Activated CD4-positive, alpha-beta T cell treated with anti-CD3 and anti-CD28 coated beads, Interleukin-2, amount 10 ng/mL, durations not matched to agents 7 days and 5 days (primary cell): Measurements from ENCODE around the gene ATP2B2. TPM values are rescaled to one million over a fixed set of nuclear protein-coding genes. Genes with fewer than 3 reads are reported as not detected.

Source experiments
- CTCF ChIA-PET: fragments of 350-600 bp; sonication (Branson Sonifier 250); formaldehyde crosslinking; loops from one replicate; lab custom pipeline; 2021; ENCODE audit warnings: antibody characterized with exemption; lab: Charles Lee
- POLR2A ChIA-PET: fragments of 350-600 bp; sonication (Branson Sonifier 250); formaldehyde crosslinking; loops from one replicate; lab custom pipeline; 2021; ENCODE audit warnings: antibody characterized with exemption; lab: Charles Lee
- DNase-seq: peaks from one replicate; pipeline ENCODE4 v3.0.0-alpha.2; 2020
- H3K27ac Mint-ChIP-seq: one replicate; pipeline ENCODE4 v1.8.0; 2021; ENCODE audit warnings: mild to moderate bottlenecking, moderate library complexity, mixed read lengths
- H3K27me3 Mint-ChIP-seq: one replicate; pipeline ENCODE4 v1.8.0; 2021; ENCODE audit warnings: mixed read lengths
- H3K36me3 Mint-ChIP-seq: one replicate; pipeline ENCODE4 v1.8.0; 2021; ENCODE audit warnings: low read depth, mixed read lengths
- H3K4me1 Mint-ChIP-seq: one replicate; pipeline ENCODE4 v1.8.0; 2021; ENCODE audit warnings: mixed read lengths
- H3K4me3 Mint-ChIP-seq: one replicate; pipeline ENCODE4 v1.8.0; 2021; ENCODE audit warnings: mild to moderate bottlenecking, moderate library complexity, mixed read lengths
- H3K9me3 Mint-ChIP-seq: one replicate; pipeline ENCODE4 v1.8.0; 2021; ENCODE audit warnings: mixed read lengths
- total RNA-seq, 2 experiments: library from RNA; stranded (reverse); gene quantifications; one replicate each; pipeline ENCODE4 v1.2.3, GENCODE V29; 2021

Gene ATP2B2
- total RNA-seq, 2 experiments from 2014 or later: not detected

DNA sequence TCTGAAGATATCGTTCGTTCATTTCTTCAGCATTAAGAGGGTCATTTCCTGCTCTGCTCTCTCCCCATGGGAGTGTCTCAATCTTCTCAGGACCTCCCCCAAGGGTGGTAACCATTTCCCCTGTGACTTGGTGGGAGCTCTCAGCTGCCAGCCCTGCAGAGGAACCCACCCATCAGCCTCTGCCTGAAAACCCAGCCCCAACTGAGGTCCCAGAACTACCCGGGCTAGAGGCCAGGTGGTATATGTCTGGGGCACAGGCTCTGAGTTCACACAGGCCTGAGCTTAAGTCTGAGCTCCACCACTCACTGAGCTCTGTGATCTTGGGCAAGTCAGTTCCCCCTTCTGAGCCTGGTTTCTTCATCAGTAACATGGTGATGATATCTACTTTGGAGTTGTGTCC, 10.0 kb upstream of the ATP2B2 start:
- Mint-ChIP-seq H3K4me1 (no peaks in the 10 kb centered on the region), H3K4me3 (no peak overlapping the region), H3K9me3 (no peaks in the 10 kb centered on the region), H3K27ac (no peak overlapping the region), H3K36me3 (no peaks in the 10 kb centered on the region), H3K27me3 (no peaks in the 10 kb centered on the region)
- no peak for DNase-seq
- CTCF ChIA-PET: interaction anchor here (1.5 kb wide), 1 partner anchor 223 kb away, joined by 3 read pairs; no protein-coding TSS in a partner anchor
- POLR2A ChIA-PET: no interaction called here

DNA sequence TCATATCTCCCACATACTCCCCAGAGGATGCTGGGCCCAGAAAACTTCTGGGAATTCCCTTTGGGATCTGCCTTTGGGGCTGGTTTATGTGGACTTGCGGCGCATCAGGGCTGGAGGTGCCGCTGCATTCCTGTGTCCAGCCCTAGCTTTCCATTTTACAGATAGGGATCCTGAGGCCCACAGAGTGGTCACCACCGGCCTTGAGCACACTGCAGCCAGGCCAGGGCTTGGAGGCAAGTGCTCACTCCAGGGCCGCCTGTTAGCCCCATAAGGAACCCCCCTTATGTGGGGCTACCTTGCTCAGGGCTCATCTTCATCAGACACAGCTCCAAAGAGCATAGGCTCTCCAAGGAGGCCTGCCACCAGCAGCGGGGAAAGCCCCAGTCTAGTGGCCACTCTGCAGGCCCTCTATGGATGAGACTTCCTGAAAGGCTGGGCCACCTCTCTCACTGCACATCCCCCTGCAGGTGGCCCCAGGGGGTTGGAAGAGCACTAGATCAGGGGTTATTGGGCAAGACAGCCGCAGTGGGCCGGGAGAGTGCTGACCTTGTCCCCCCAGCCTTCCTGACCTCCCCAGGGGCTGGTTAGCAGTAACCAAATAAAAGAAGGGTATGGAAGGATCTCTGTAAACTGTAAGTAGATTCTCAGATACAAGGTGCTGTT, 9.2 kb upstream of the ATP2B2 start:
- no peak for DNase-seq
- Mint-ChIP-seq H3K9me3 (no peaks in the 10 kb centered on the region), H3K4me3 (no peak overlapping the region), H3K27ac (no peak overlapping the region), H3K36me3 (no peaks in the 10 kb centered on the region), H3K27me3 (no peaks in the 10 kb centered on the region), H3K4me1 (no peaks in the 10 kb centered on the region)
- ChIA-PET POLR2A (no interaction called here), CTCF (no interaction called here)

DNA sequence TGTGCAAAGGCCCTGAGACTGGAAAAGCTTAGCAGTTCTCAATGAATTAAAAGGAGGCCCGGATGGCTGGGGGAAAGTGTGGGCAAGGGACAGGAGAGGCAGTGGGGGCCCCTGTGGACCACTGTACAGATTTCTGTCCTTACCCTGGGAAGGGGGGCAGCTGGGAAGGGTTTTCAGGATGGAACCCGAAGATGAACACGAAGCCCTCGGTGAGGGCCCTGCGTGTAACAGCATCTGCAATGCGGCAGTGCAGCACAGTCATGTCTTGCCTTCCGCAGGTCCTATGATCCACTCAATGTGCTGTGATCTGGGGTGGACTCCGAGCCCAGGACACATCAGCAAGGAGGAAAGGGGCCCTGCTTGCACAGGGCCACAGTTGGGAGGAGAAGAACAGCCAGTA, 7.9 kb upstream of the ATP2B2 start:
- H3K27me3 Mint-ChIP-seq: peaks cover 2% of the 10 kb centered on the region
- ChIA-PET POLR2A (no interaction called here), CTCF (interaction anchor here (0.5 kb wide), 1 partner anchor 225 kb away, joined by 3 read pairs; no protein-coding TSS in a partner anchor)
- DNase-seq: no peak
- H3K27ac Mint-ChIP-seq: peak overlapping the region; percentile 26
- no peaks in the 10 kb centered on the region for H3K4me1 Mint-ChIP-seq
- H3K4me3 Mint-ChIP-seq: no peak overlapping the region
- no peaks in the 10 kb centered on the region for H3K9me3 Mint-ChIP-seq
- no peaks in the 10 kb centered on the region for H3K36me3 Mint-ChIP-seq

- H3K4me3 Mint-ChIP-seq: no peak overlapping the region
- POLR2A ChIA-PET: no interaction called here
- DNase-seq: no peak
- CTCF ChIA-PET: no interaction called here
- no peaks in the 10 kb centered on the region for H3K4me1 Mint-ChIP-seq
- peaks cover 2% of the 10 kb centered on the region for H3K27me3 Mint-ChIP-seq
- H3K36me3 Mint-ChIP-seq: no peaks in the 10 kb centered on the region
- no peak overlapping the region for H3K27ac Mint-ChIP-seq
- no peaks in the 10 kb centered on the region for H3K9me3 Mint-ChIP-seq
Observed at GRCh38 chr3:10512687-10513086, 7.3 kb upstream of the ATP2B2 start.

DNA sequence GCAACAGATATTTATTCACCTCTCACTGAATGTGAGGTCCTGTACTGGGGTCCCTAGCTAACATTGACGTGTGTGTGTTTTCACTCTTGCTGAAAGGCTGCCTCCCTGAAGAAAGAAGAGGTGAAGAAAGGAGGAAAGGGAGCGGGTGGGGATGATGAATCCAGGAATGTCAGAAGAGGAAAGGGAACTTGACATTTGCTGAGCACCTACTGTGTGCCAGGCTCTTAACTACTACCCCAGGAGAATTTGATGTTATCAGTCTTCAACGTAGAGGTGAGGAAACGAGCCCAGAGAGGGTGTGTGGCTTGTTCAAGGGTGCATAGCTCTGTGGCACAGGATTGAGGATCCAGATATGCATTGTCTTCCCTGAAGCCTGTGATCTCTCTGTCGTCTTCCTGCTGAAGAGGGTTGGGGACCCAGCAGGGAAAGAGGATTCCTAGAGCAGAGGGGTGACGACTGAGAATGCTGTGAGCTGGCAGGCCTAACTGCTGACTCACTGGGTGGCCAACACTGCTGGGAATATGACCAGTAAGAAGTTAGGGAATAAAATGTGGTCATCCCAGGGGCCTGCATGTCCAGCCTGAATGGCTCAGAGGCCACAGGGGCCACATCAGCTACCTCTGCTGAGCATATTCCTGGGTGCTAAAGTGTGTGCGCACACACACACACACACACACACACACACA, 6.6 kb upstream of the ATP2B2 start:
- ChIA-PET CTCF (no interaction called here), POLR2A (no interaction called here)
- H3K36me3 Mint-ChIP-seq: no peaks in the 10 kb centered on the region
- no peak for DNase-seq
- H3K27ac Mint-ChIP-seq: peak overlapping the region; percentile 6
- H3K4me1 Mint-ChIP-seq: no peaks in the 10 kb centered on the region
- H3K4me3 Mint-ChIP-seq: no peak overlapping the region
- peaks cover 2% of the 10 kb centered on the region for H3K27me3 Mint-ChIP-seq
- no peaks in the 10 kb centered on the region for H3K9me3 Mint-ChIP-seq

DNA sequence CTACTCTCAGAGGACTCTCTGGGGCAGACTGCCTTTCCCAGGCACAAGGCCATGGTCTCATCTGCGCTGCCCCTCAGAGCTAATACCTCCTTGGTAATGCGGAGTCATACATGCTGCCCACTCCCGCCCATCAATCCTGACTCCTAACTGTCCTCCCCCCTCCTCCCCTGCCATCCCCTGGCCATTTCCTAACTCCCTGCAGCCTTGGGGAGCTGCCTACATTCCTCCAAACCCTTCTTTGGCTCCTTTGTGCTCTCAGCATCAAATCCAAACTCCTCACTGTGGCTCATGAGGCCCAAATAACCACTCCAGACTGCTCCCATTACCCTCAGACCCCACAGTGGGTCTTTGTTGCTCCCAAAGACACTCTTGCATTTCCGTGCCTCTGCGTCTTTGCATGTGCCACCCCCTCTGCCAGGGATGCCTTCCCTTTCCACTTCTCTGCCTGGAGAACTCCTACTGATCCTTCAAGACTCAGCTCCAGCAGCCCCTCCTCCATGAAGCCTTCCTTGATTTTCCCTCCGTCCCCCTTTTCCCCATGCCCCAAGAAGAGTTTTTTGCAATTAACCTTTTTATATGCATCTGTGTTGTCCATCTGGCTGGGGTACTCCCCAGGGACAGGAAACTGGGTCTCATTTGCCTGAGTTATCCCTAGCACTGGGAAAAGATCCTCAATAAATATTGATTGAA, 5.5 kb upstream of the ATP2B2 start:
- no peak for DNase-seq
- Mint-ChIP-seq H3K27ac (no peak overlapping the region), H3K4me1 (no peaks in the 10 kb centered on the region), H3K36me3 (no peaks in the 10 kb centered on the region), H3K9me3 (no peaks in the 10 kb centered on the region), H3K4me3 (no peak overlapping the region), H3K27me3 (peaks cover 3% of the 10 kb centered on the region)
- ChIA-PET CTCF (no interaction called here), POLR2A (no interaction called here)

DNA sequence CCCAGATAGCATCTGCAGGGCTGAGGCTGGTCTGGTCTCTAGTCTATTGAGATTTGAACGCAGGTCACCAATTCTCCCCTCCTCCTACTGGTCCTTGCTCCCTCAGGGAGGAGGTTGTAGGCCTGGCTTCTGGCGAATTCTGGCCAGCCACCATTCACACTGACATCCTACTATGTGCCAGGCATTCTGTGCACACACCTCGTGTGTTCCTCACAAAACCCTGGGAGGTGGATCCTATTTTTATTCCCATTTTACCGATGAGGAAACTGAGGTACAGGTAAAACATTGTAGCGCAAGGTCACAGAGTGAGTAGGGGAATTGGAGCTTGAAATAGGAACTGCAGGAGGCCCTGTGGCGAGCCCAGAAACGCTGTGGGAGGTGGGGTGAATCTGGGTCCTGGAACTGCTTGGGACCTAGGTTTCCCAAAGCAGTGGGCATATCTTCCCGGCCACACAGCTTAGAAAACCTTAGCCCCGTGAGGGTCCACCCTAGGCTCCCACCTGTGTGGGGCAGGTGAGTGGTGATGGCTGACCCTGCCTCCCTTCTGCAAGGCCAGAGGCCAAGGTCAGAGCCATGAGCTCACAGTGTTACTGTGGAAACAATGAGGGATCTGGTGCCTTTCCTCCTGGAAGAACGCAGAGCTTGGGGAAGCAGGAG, 4.8 kb upstream of the ATP2B2 start:
- POLR2A ChIA-PET: no interaction called here
- Mint-ChIP-seq H3K4me3 (no peak overlapping the region), H3K4me1 (no peaks in the 10 kb centered on the region), H3K9me3 (no peaks in the 10 kb centered on the region), H3K27me3 (peaks cover 6% of the 10 kb centered on the region), H3K27ac (no peak overlapping the region), H3K36me3 (no peaks in the 10 kb centered on the region)
- DNase-seq: no peak
- CTCF ChIA-PET: interaction anchor here (0.6 kb wide), 1 partner anchor 1955 kb away, joined by 4 read pairs; no protein-coding TSS in a partner anchor

DNA sequence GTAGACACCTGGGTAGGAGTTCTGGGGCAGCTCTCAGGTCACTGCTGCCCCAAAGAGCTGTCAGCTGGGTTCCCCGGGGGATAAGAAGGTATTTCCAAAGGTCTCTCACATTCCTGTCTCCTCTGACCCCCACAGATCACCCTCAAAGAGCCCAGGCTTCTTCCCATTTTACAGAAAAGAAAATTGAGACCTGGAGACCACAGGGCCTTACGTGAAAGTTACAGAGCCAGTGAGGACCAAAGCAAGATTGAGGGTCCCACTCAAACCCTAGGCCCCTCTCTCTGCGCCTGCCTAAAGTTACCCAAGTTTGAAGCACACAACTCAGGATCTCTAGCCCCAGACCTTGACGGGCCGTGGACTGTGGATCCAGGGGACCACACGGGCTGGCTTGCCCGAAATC, 3.9 kb upstream of the ATP2B2 start:
- no peaks in the 10 kb centered on the region for H3K9me3 Mint-ChIP-seq

GRCh38 chr3:10508619-10509260, 3.4 kb upstream of the ATP2B2 start:
- POLR2A ChIA-PET: no interaction called here

More for the DNA sequence above, 3.9 kb upstream of the ATP2B2 start:
- Mint-ChIP-seq H3K27me3 (peaks cover 12% of the 10 kb centered on the region), H3K4me1 (no peaks in the 10 kb centered on the region), H3K27ac (no peak overlapping the region), H3K4me3 (no peak overlapping the region), H3K36me3 (no peaks in the 10 kb centered on the region)
- DNase-seq: no peak
- ChIA-PET CTCF (no interaction called here), POLR2A (no interaction called here)

DNA sequence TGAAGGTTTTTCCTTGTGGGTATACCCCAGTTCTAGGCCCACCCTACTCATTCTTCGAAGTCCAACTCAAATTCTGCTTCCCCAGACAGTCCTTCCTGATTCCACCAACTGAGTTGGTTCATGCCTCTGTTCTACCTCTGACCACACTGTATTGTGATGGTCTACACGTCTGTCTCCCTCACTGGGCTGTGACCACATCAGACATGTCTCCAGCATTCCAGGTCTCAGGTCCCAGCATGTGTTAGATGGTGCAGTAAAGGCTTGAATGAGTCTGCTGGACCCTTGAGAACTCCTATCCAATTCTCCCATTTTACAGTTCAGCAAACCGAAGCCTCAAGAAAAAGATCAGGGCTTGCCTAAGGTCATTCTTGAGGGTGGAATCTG, 2.8 kb upstream of the ATP2B2 start:
- no peak for DNase-seq
- H3K36me3 Mint-ChIP-seq: no peaks in the 10 kb centered on the region
- peaks cover 17% of the 10 kb centered on the region for H3K27me3 Mint-ChIP-seq
- no peak overlapping the region for H3K4me3 Mint-ChIP-seq
- CTCF ChIA-PET: no interaction called here
- POLR2A ChIA-PET: no interaction called here
- H3K4me1 Mint-ChIP-seq: no peaks in the 10 kb centered on the region
- no peak overlapping the region for H3K27ac Mint-ChIP-seq
- H3K9me3 Mint-ChIP-seq: no peaks in the 10 kb centered on the region

More at GRCh38 chr3:10508619-10509260, 3.4 kb upstream of the ATP2B2 start:
- Mint-ChIP-seq H3K27ac (no peak overlapping the region), H3K9me3 (no peaks in the 10 kb centered on the region), H3K36me3 (no peaks in the 10 kb centered on the region), H3K27me3 (peaks cover 16% of the 10 kb centered on the region), H3K4me3 (no peak overlapping the region), H3K4me1 (no peaks in the 10 kb centered on the region)
- no peak for DNase-seq
- CTCF ChIA-PET: no interaction called here

DNA sequence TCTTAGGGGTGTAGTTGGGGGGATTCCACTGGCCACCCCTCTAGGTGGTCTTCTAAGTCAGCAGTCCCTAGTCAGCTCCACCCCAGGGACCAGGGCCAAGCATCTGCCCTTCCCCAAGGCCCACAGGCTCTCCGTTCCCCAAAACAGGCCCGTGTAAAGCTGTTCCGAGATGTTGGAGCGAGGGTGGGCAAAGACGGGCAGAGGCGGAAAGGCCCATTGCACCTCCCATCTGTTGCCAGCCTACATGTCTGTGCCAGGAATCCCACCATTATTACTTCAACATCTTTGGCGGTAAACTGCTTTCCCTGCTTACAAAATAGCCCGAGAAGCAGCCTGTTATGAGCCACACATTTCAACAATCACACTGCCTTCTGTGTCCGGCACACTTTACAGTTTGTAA, 1.9 kb upstream of the ATP2B2 start:
- H3K9me3 Mint-ChIP-seq: no peaks in the 10 kb centered on the region
- no peak overlapping the region for H3K27ac Mint-ChIP-seq
- H3K4me1 Mint-ChIP-seq: no peaks in the 10 kb centered on the region
- peaks cover 17% of the 10 kb centered on the region for H3K27me3 Mint-ChIP-seq
- DNase-seq: no peak
- ChIA-PET POLR2A (no interaction called here), CTCF (no interaction called here)
- H3K4me3 Mint-ChIP-seq: no peak overlapping the region
- no peaks in the 10 kb centered on the region for H3K36me3 Mint-ChIP-seq

DNA sequence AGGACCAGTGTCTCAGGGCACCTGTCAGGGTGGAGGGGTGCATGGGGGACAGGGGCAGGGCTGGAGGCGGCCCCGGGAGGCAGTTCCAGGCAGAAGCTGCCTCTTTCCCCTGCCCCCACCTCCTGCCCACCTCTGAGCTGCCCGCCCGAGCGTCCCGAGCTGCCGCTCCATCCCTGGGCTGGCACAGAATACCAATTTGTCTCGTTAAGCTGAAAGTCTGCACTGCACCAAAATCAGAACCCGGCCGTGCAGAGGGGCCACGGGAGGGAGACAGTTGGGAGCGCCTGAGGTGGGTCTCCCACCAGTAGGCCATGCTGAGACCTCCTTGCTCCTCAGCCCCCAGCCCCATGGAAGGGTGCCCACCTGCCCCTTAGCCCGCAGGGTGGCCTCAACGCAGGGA, 1.3 kb upstream of the ATP2B2 start:
- Mint-ChIP-seq H3K27me3 (peaks cover 17% of the 10 kb centered on the region), H3K9me3 (no peaks in the 10 kb centered on the region), H3K36me3 (no peaks in the 10 kb centered on the region), H3K4me1 (no peaks in the 10 kb centered on the region), H3K4me3 (no peak overlapping the region), H3K27ac (no peak overlapping the region)
- ChIA-PET POLR2A (no interaction called here), CTCF (no interaction called here)
- no peak for DNase-seq
